GM18511 (cell line): Measurements from ENCODE around the gene TRAPPC2L.
"Not testable (repeated sequence)": the region's sequence is repeated elsewhere in the genome, so short reads cannot be mapped to it uniquely, and the experiment has no call there.

Experiments used
- ATAC-seq: cut with Tn5 transposase; IDR thresholded peaks from one replicate; pipeline ENCODE4 v1.9.1; 2021; ENCODE audit warnings: mild to moderate bottlenecking, moderate library complexity; ENCODE audit not compliant: unreplicated experiment

TRAPPC2L gene

GRCh38 chr16:88817785-88818574, 38.9 kb upstream of the TRAPPC2L start:
- ATAC-seq: no peak

- ATAC-seq: no peak
Measured at GRCh38 chr16:88818575-88818874, 38.4 kb upstream of the TRAPPC2L start.

- no peak for ATAC-seq
Measured at GRCh38 chr16:88819126-88819525, 37.8 kb upstream of the TRAPPC2L start.

GRCh38 chr16:88820385-88821025, 36.4 kb upstream of the TRAPPC2L start:
- ATAC-seq: no peak

- ATAC-seq: no peak
Measured at GRCh38 chr16:88821168-88821850, 35.6 kb upstream of the TRAPPC2L start.

GRCh38 chr16:88822281-88823040, 34.5 kb upstream of the TRAPPC2L start:
- no peak for ATAC-seq

- ATAC-seq: not testable (repeated sequence)
Measured at GRCh38 chr16:88823646-88824045, 33.3 kb upstream of the TRAPPC2L start.

GRCh38 chr16:88824256-88825077, 32.5 kb upstream of the TRAPPC2L start:
- no peak for ATAC-seq

GRCh38 chr16:88825146-88825545, 31.8 kb upstream of the TRAPPC2L start:
- no peak for ATAC-seq

- no peak for ATAC-seq
Measured at GRCh38 chr16:88826070-88826840, 30.7 kb upstream of the TRAPPC2L start.

- ATAC-seq: no peak
Measured at GRCh38 chr16:88827727-88828126, 29.2 kb upstream of the TRAPPC2L start.

- no peak for ATAC-seq
Measured at GRCh38 chr16:88828711-88829110, 28.2 kb upstream of the TRAPPC2L start.

- no peak for ATAC-seq
Measured at GRCh38 chr16:88830258-88830657, 26.7 kb upstream of the TRAPPC2L start.

- no peak for ATAC-seq
Measured at GRCh38 chr16:88830783-88831182, 26.1 kb upstream of the TRAPPC2L start.

- no peak for ATAC-seq
Measured at GRCh38 chr16:88831838-88832237, 25.1 kb upstream of the TRAPPC2L start.

- ATAC-seq: no peak
Measured at GRCh38 chr16:88833086-88833485, 23.8 kb upstream of the TRAPPC2L start.

GRCh38 chr16:88834670-88835069, 22.3 kb upstream of the TRAPPC2L start:
- no peak for ATAC-seq

GRCh38 chr16:88835383-88835782, 21.5 kb upstream of the TRAPPC2L start:
- no peak for ATAC-seq

- no peak for ATAC-seq
Measured at GRCh38 chr16:88835818-88836217, 21.1 kb upstream of the TRAPPC2L start.

GRCh38 chr16:88836791-88837190, 20.1 kb upstream of the TRAPPC2L start:
- no peak for ATAC-seq
